ES-I3 (cell line): ENCODE results near the gene BTBD3.
A peak's percentile ranks its signal among the peaks of the same experiment; 100 is the strongest.

Experiments used
- H3K36me3 ChIP-seq: 2 replicates; pipeline ENCODE4 v1.6.1; 2013; ENCODE audit warnings: mild to moderate bottlenecking, low read length, control low read depth, moderate library complexity; ENCODE audit not compliant: insufficient read depth
- H3K4me1 ChIP-seq: 2 replicates; pipeline ENCODE4 v1.6.1; 2013; ENCODE audit warnings: mild to moderate bottlenecking, control low read depth, low read length; ENCODE audit not compliant: insufficient read depth
- H3K9ac ChIP-seq: 2 replicates; pipeline ENCODE4 v1.6.1; 2013; ENCODE audit warnings: low read depth, mild to moderate bottlenecking, low read length, moderate library complexity
- H3K9me3 ChIP-seq: 2 replicates; pipeline ENCODE4 v1.6.1; 2013; ENCODE audit warnings: mild to moderate bottlenecking, low read length, moderate library complexity; ENCODE audit not compliant: control insufficient read depth, insufficient read depth

The BTBD3 gene

GRCh38 chr20:11917663-11918062, at the start of gene BTBD3:
Gene BTBD3 (plus strand): TSS chr20:11917893. CDS start chr20:11918276, 383 bp downstream.
- Histone ChIP-seq H3K9me3 (no peaks in the 10 kb centered on the region), H3K36me3 (no peaks in the 10 kb centered on the region), H3K4me1 (peaks cover 3% of the 10 kb centered on the region; the same call in 1 of the 2 replicates), H3K9ac (no peak within 1 kb of the TSS)

- Histone ChIP-seq H3K4me1 (no peaks in the 10 kb centered on the region), H3K9me3 (no peaks in the 10 kb centered on the region), H3K9ac (no peak overlapping the region), H3K36me3 (no peaks in the 10 kb centered on the region)
Observed at GRCh38 chr20:11869641-11870040, 48.1 kb upstream of the BTBD3 start.

- no peaks in the 10 kb centered on the region for H3K4me1 ChIP-seq
- H3K9me3 ChIP-seq: no peaks in the 10 kb centered on the region
- no peaks in the 10 kb centered on the region for H3K36me3 ChIP-seq
- H3K9ac ChIP-seq: no peak overlapping the region
Observed at GRCh38 chr20:11870411-11870810, 47.3 kb upstream of the BTBD3 start.

GRCh38 chr20:11876555-11876954, 41.1 kb upstream of the BTBD3 start:
- no peaks in the 10 kb centered on the region for H3K9me3 ChIP-seq
- no peaks in the 10 kb centered on the region for H3K4me1 ChIP-seq
- H3K36me3 ChIP-seq: no peaks in the 10 kb centered on the region
- H3K9ac ChIP-seq: no peak overlapping the region

- no peak overlapping the region for H3K9ac ChIP-seq
- H3K9me3 ChIP-seq: no peaks in the 10 kb centered on the region
- no peaks in the 10 kb centered on the region for H3K36me3 ChIP-seq
- H3K4me1 ChIP-seq: no peaks in the 10 kb centered on the region
Observed at GRCh38 chr20:11880680-11881079, 37.0 kb upstream of the BTBD3 start.

- Histone ChIP-seq H3K9ac (no peak overlapping the region), H3K4me1 (no peaks in the 10 kb centered on the region), H3K36me3 (no peaks in the 10 kb centered on the region), H3K9me3 (no peaks in the 10 kb centered on the region)
Observed at GRCh38 chr20:11881449-11881848, 36.2 kb upstream of the BTBD3 start.

DNA sequence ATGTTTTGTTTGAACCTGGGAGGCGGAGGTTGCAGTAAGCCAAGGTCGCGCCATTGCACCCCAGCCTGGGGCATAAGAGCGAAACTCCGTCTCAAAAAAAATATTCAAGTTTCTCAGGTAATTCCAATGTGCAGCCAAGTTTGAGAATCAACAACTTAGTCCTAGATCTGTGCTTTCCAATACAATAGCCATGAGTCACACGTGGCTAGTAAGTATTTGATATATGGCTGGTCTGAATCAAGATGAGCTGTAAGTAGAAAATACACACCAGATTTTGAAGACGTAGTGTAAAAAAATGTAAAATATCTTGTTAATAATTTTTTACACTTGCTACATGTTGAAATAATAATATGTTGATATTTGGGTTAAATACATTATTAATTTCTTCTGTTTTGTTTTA, 35.0 kb upstream of the BTBD3 start:
- Histone ChIP-seq H3K9me3 (no peaks in the 10 kb centered on the region), H3K36me3 (no peaks in the 10 kb centered on the region), H3K9ac (no peak overlapping the region), H3K4me1 (no peaks in the 10 kb centered on the region)

- no peaks in the 10 kb centered on the region for H3K36me3 ChIP-seq
- no peak overlapping the region for H3K9ac ChIP-seq
- no peaks in the 10 kb centered on the region for H3K4me1 ChIP-seq
- H3K9me3 ChIP-seq: no peaks in the 10 kb centered on the region
Observed at GRCh38 chr20:11888648-11889047, 29.0 kb upstream of the BTBD3 start.

DNA sequence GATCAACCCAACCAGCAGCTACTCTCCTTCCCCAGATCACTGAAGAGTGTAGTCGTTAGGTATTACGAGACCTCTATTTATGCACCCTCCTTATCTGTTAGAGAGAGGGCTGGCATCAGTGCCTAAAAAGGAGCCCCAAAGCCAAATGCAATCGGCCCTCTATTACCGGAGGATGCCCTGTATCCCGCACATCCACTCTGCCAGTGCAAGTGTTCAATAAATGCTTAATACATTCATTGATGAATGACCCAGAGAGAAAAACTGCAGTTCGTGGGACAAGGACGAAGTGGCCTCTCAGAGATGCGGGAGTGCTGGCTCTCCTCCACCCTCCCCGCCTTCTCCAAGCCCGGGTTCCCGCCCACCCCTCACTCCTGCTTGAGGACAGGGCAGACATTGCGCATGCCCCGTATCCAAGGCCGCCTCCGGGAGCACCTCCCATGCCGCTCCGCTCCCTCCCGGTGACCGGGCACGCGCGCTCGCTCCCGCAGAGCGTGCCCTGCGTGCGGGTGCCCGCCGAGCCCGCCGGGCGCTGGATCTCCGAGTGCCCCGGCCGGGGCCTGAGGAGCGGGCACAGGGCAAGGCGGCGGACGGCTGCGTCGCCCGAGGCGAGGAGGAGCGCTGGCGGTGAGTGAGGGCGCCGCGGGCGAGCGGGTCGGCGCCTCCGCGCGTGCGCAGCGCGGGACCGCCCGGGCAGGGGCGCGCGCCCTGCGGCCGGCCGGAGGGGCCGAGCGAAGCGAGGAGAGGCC, 27.2 kb upstream of the BTBD3 start:
- Histone ChIP-seq H3K9ac (peak overlapping the region; percentile 74), H3K4me1 (peaks cover 2% of the 10 kb centered on the region; the same call in 1 of the 2 replicates), H3K9me3 (no peaks in the 10 kb centered on the region), H3K36me3 (no peaks in the 10 kb centered on the region)

DNA sequence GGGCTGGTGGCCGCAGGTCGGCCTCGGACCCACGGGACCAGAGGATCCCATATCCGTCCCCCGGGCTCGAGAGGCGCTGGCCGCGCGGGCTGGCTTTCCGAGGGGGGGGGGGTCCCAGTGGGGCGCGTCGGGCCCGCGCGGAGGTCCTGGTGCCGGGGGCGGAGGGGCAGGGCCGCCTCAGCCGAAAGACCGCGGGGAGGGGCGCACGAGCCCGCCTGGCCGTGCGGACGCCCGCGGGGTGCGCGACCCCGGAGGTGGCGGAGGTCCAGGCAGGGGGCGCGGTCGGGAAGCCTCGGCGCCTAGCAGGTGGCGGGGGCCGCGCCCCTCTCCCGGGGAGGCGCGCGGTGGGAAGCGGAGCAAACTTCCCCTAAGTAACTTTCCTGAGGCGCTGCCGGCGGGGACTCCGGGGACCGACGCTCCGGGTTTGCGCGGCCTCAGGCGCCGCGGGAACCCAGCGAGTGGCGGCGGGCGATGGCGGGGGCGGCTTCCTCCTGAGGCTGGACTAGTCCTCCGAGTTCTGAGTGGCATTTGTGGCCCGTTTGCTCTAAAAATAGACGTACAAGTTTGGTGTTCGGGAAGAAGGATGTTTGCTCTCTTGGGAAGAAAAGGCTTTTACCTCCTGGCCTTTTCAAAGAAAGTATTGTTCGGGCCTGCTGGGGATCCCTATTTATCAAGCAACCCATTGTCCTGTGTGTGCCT, 26.5 kb upstream of the BTBD3 start:
- Histone ChIP-seq H3K9ac (peak overlapping the region; percentile 74), H3K4me1 (peaks cover 5% of the 10 kb centered on the region; the same call in 1 of the 2 replicates), H3K9me3 (no peaks in the 10 kb centered on the region), H3K36me3 (no peaks in the 10 kb centered on the region)

DNA sequence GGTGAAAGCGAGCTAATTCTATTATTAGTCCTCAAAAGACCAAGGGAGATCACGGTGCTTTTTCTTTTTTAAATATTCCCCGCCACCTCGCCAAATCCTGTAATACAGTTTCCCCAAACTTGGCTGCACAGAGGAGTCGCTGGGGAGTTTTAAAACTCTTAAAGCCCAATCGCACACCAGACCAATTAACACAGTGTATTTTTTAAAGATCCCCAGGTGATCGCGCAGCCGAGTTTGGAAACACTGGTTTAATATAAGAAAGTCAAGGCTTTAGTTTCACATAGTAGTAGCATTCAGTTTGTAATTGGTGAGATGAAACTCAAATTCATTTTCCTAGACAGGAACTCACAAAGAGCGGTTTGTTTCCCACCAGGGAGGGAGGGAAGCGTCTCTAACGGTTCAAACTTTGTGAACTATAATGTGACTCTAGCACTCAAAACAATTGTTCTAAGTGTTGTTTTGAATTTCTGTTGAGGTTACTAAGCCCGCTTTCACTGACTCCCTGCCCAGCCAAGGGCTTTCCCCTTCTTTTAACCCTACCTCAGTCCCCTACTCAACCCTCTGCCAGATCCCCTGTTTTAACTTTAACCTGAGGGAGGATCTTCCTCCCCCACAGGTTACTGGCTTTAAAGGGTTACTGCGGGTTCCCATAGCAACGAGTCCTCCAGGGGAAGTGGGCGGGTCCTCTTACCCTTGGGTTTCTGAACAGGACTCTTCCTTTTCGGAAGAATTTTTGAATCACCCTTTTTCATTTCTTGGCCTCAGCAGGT, 25.7 kb upstream of the BTBD3 start:
- Histone ChIP-seq H3K36me3 (no peaks in the 10 kb centered on the region), H3K9me3 (no peaks in the 10 kb centered on the region), H3K9ac (peak overlapping the region; percentile 74), H3K4me1 (peaks cover 5% of the 10 kb centered on the region; the same call in 1 of the 2 replicates)

GRCh38 chr20:11894062-11894461, 23.6 kb upstream of the BTBD3 start:
- Histone ChIP-seq H3K4me1 (peaks cover 5% of the 10 kb centered on the region; the same call in 1 of the 2 replicates), H3K36me3 (no peaks in the 10 kb centered on the region), H3K9ac (no peak overlapping the region), H3K9me3 (no peaks in the 10 kb centered on the region)

GRCh38 chr20:11895861-11896387, 21.8 kb upstream of the BTBD3 start:
- no peak overlapping the region for H3K9ac ChIP-seq
- H3K36me3 ChIP-seq: no peaks in the 10 kb centered on the region
- H3K4me1 ChIP-seq: peaks cover 5% of the 10 kb centered on the region; the same call in 1 of the 2 replicates
- no peaks in the 10 kb centered on the region for H3K9me3 ChIP-seq

GRCh38 chr20:11901127-11901526, 16.6 kb upstream of the BTBD3 start:
- Histone ChIP-seq H3K4me1 (no peaks in the 10 kb centered on the region), H3K36me3 (no peaks in the 10 kb centered on the region), H3K9me3 (no peaks in the 10 kb centered on the region), H3K9ac (no peak overlapping the region)
